ENCODE data around the gene PKP4.

PKP4 gene

GRCh38 chr2:158629116-158629515 lies 172.4 kb downstream of the PKP4 start:
- Histone ChIP-seq H3K4me3 (ENCODE audit: low read depth, low read length) (no peak overlapping the region), H3K27ac (ENCODE audit: low read depth, low read length) (no peak overlapping the region), H3K9ac (ENCODE audit: low read length) (no peak overlapping the region), H3K36me3 (ENCODE audit: control insufficient read depth, insufficient read depth, low read length) (peaks cover 53% of the 10 kb centered on the region), H3K27me3 (ENCODE audit: control insufficient read depth, insufficient read depth, low read length) (no peaks in the 10 kb centered on the region), H3K9me3 (ENCODE audit: control insufficient read depth, insufficient read depth, low read depth, low read length) (no peaks in the 10 kb centered on the region), H3K4me1 (ENCODE audit: control insufficient read depth, insufficient read depth, low read length) (no peaks in the 10 kb centered on the region)

GRCh38 chr2:158633261-158633660 lies 176.5 kb downstream of the PKP4 start:
- no peaks in the 10 kb centered on the region for H3K9me3 ChIP-seq (ENCODE audit: control insufficient read depth, insufficient read depth, low read depth, low read length)
- H3K27me3 ChIP-seq (ENCODE audit: control insufficient read depth, insufficient read depth, low read length): no peaks in the 10 kb centered on the region
- H3K27ac ChIP-seq (ENCODE audit: low read depth, low read length): no peak overlapping the region
- H3K9ac ChIP-seq (ENCODE audit: low read length): no peak overlapping the region
- no peaks in the 10 kb centered on the region for H3K4me1 ChIP-seq (ENCODE audit: control insufficient read depth, insufficient read depth, low read length)
- H3K4me3 ChIP-seq (ENCODE audit: low read depth, low read length): no peak overlapping the region
- peaks cover 50% of the 10 kb centered on the region for H3K36me3 ChIP-seq (ENCODE audit: control insufficient read depth, insufficient read depth, low read length)

DNA sequence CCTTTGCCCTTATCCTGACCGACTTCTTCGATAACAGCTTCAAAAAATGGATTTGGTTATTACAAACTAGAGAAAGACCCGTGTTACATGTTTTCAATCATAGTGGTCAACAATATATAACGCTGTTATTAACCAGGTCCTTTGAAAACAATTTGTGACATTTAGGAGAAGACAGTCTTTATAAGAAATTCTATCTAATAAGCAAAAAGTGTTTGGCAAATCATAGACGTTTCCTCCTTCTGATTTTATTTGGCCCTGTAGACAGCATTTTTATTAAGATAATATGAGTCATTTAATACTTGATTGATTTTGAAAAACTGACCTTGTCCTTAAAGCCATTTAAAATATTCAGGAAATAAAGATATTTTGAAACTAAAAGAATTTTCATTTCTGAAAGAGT lies 177.9 kb downstream of the PKP4 start:
- Histone ChIP-seq H3K27me3 (ENCODE audit: control insufficient read depth, insufficient read depth, low read length) (no peaks in the 10 kb centered on the region), H3K9me3 (ENCODE audit: control insufficient read depth, insufficient read depth, low read depth, low read length) (no peaks in the 10 kb centered on the region), H3K27ac (ENCODE audit: low read depth, low read length) (no peak overlapping the region), H3K4me3 (ENCODE audit: low read depth, low read length) (no peak overlapping the region), H3K9ac (ENCODE audit: low read length) (no peak overlapping the region), H3K4me1 (ENCODE audit: control insufficient read depth, insufficient read depth, low read length) (no peaks in the 10 kb centered on the region), H3K36me3 (ENCODE audit: control insufficient read depth, insufficient read depth, low read length) (peaks cover 51% of the 10 kb centered on the region)

- Histone ChIP-seq H3K27me3 (ENCODE audit: control insufficient read depth, insufficient read depth, low read length) (no peaks in the 10 kb centered on the region), H3K27ac (ENCODE audit: low read depth, low read length) (no peak overlapping the region), H3K4me3 (ENCODE audit: low read depth, low read length) (no peak overlapping the region), H3K4me1 (ENCODE audit: control insufficient read depth, insufficient read depth, low read length) (no peaks in the 10 kb centered on the region), H3K9ac (ENCODE audit: low read length) (no peak overlapping the region), H3K9me3 (ENCODE audit: control insufficient read depth, insufficient read depth, low read depth, low read length) (no peaks in the 10 kb centered on the region), H3K36me3 (ENCODE audit: control insufficient read depth, insufficient read depth, low read length) (peaks cover 61% of the 10 kb centered on the region)
Measured at GRCh38 chr2:158635961-158636601, 179.3 kb downstream of the PKP4 start.

- H3K36me3 ChIP-seq (ENCODE audit: control insufficient read depth, insufficient read depth, low read length): peaks cover 52% of the 10 kb centered on the region
- H3K27ac ChIP-seq (ENCODE audit: low read depth, low read length): no peak overlapping the region
- H3K4me1 ChIP-seq (ENCODE audit: control insufficient read depth, insufficient read depth, low read length): no peaks in the 10 kb centered on the region
- H3K4me3 ChIP-seq (ENCODE audit: low read depth, low read length): no peak overlapping the region
- H3K9ac ChIP-seq (ENCODE audit: low read length): no peak overlapping the region
- no peaks in the 10 kb centered on the region for H3K9me3 ChIP-seq (ENCODE audit: control insufficient read depth, insufficient read depth, low read depth, low read length)
- H3K27me3 ChIP-seq (ENCODE audit: control insufficient read depth, insufficient read depth, low read length): no peaks in the 10 kb centered on the region
Measured at GRCh38 chr2:158637357-158637756, 180.6 kb downstream of the PKP4 start.

GRCh38 chr2:158644139-158644538 lies 187.4 kb downstream of the PKP4 start:
- Histone ChIP-seq H3K27me3 (ENCODE audit: control insufficient read depth, insufficient read depth, low read length) (no peaks in the 10 kb centered on the region), H3K9me3 (ENCODE audit: control insufficient read depth, insufficient read depth, low read depth, low read length) (no peaks in the 10 kb centered on the region), H3K4me1 (ENCODE audit: control insufficient read depth, insufficient read depth, low read length) (no peaks in the 10 kb centered on the region), H3K27ac (ENCODE audit: low read depth, low read length) (no peak overlapping the region), H3K36me3 (ENCODE audit: control insufficient read depth, insufficient read depth, low read length) (peaks cover 27% of the 10 kb centered on the region), H3K4me3 (ENCODE audit: low read depth, low read length) (no peak overlapping the region), H3K9ac (ENCODE audit: low read length) (no peak overlapping the region)

GRCh38 chr2:158645299-158645698 lies 188.5 kb downstream of the PKP4 start:
- Histone ChIP-seq H3K4me1 (ENCODE audit: control insufficient read depth, insufficient read depth, low read length) (no peaks in the 10 kb centered on the region), H3K9me3 (ENCODE audit: control insufficient read depth, insufficient read depth, low read depth, low read length) (no peaks in the 10 kb centered on the region), H3K4me3 (ENCODE audit: low read depth, low read length) (no peak overlapping the region), H3K27ac (ENCODE audit: low read depth, low read length) (no peak overlapping the region), H3K9ac (ENCODE audit: low read length) (no peak overlapping the region), H3K36me3 (ENCODE audit: control insufficient read depth, insufficient read depth, low read length) (peaks cover 23% of the 10 kb centered on the region), H3K27me3 (ENCODE audit: control insufficient read depth, insufficient read depth, low read length) (no peaks in the 10 kb centered on the region)

GRCh38 chr2:158647436-158648231 lies 190.9 kb downstream of the PKP4 start:
- H3K9ac ChIP-seq (ENCODE audit: low read length): no peak overlapping the region
- no peaks in the 10 kb centered on the region for H3K4me1 ChIP-seq (ENCODE audit: control insufficient read depth, insufficient read depth, low read length)
- no peak overlapping the region for H3K27ac ChIP-seq (ENCODE audit: low read depth, low read length)
- H3K36me3 ChIP-seq (ENCODE audit: control insufficient read depth, insufficient read depth, low read length): peaks cover 18% of the 10 kb centered on the region
- no peak overlapping the region for H3K4me3 ChIP-seq (ENCODE audit: low read depth, low read length)
- no peaks in the 10 kb centered on the region for H3K9me3 ChIP-seq (ENCODE audit: control insufficient read depth, insufficient read depth, low read depth, low read length)
- H3K27me3 ChIP-seq (ENCODE audit: control insufficient read depth, insufficient read depth, low read length): no peaks in the 10 kb centered on the region

- no peaks in the 10 kb centered on the region for H3K4me1 ChIP-seq (ENCODE audit: control insufficient read depth, insufficient read depth, low read length)
- no peak overlapping the region for H3K27ac ChIP-seq (ENCODE audit: low read depth, low read length)
- H3K4me3 ChIP-seq (ENCODE audit: low read depth, low read length): no peak overlapping the region
- no peaks in the 10 kb centered on the region for H3K27me3 ChIP-seq (ENCODE audit: control insufficient read depth, insufficient read depth, low read length)
- H3K9me3 ChIP-seq (ENCODE audit: control insufficient read depth, insufficient read depth, low read depth, low read length): no peaks in the 10 kb centered on the region
- no peak overlapping the region for H3K9ac ChIP-seq (ENCODE audit: low read length)
- H3K36me3 ChIP-seq (ENCODE audit: control insufficient read depth, insufficient read depth, low read length): peaks cover 8% of the 10 kb centered on the region; the same call in 1 of the 2 replicates
Measured at GRCh38 chr2:158649846-158650245, 193.1 kb downstream of the PKP4 start.

- no peak overlapping the region for H3K27ac ChIP-seq (ENCODE audit: low read depth, low read length)
- no peak overlapping the region for H3K9ac ChIP-seq (ENCODE audit: low read length)
- H3K36me3 ChIP-seq (ENCODE audit: control insufficient read depth, insufficient read depth, low read length): peaks cover 4% of the 10 kb centered on the region; the same call in 1 of the 2 replicates
- H3K4me3 ChIP-seq (ENCODE audit: low read depth, low read length): no peak overlapping the region
- no peaks in the 10 kb centered on the region for H3K4me1 ChIP-seq (ENCODE audit: control insufficient read depth, insufficient read depth, low read length)
- no peaks in the 10 kb centered on the region for H3K9me3 ChIP-seq (ENCODE audit: control insufficient read depth, insufficient read depth, low read depth, low read length)
- no peaks in the 10 kb centered on the region for H3K27me3 ChIP-seq (ENCODE audit: control insufficient read depth, insufficient read depth, low read length)
Measured at GRCh38 chr2:158650646-158651357, 194.1 kb downstream of the PKP4 start.

Data from HUES6 (cell line).